AG08396 (cell line): ENCODE data around the gene LMF1.
"Not testable (repeated sequence)": the region's sequence is repeated elsewhere in the genome, so short reads cannot be mapped to it uniquely, and the experiment has no call there.

ENCODE experiments used
- DNase-seq: peaks from one replicate; pipeline ENCODE4 v3.0.0; 2012; ENCODE audit warnings: low spot score, mixed read lengths

LMF1 gene

DNA sequence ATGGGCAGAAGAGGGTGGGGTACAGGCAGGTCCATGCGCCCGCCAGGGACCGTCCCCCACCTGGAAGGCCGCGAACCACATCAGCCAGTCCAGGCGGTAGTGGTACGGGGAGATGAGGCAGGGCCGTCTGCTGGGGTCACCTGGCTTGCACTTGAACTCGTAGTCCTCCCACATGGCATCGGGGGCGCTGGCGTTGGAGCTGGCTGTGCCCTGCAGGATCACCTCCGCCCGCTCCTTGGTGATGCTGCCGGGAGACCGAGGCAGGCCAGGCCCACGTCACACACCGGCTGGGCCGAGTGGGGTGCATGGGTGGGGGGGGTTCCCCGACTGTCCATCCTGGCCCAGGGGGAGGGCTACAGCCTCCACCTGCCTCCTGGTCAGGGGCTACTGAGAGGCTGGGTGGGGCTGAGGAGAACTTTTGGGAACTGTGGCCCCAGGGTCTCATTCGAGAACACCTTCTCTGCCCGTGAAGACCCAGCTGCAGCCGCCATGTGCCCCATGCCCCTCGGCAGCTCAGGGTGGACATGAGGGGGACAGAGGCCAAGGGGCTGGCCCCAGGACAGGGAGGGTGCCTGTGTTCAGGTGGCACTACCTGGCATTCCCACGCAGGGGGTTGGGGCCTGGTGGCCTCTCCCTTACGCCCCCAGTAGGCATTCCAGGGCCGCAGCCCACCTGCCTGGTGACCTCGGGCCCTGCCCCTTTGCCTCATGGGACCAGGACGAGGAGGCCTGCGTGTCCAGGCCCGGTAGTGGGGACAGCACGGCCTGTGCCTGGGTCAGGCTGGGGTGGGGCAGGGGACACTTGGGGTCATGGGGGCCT is 100.8 kb downstream of the LMF1 start:
- DNase-seq: no peak

DNA sequence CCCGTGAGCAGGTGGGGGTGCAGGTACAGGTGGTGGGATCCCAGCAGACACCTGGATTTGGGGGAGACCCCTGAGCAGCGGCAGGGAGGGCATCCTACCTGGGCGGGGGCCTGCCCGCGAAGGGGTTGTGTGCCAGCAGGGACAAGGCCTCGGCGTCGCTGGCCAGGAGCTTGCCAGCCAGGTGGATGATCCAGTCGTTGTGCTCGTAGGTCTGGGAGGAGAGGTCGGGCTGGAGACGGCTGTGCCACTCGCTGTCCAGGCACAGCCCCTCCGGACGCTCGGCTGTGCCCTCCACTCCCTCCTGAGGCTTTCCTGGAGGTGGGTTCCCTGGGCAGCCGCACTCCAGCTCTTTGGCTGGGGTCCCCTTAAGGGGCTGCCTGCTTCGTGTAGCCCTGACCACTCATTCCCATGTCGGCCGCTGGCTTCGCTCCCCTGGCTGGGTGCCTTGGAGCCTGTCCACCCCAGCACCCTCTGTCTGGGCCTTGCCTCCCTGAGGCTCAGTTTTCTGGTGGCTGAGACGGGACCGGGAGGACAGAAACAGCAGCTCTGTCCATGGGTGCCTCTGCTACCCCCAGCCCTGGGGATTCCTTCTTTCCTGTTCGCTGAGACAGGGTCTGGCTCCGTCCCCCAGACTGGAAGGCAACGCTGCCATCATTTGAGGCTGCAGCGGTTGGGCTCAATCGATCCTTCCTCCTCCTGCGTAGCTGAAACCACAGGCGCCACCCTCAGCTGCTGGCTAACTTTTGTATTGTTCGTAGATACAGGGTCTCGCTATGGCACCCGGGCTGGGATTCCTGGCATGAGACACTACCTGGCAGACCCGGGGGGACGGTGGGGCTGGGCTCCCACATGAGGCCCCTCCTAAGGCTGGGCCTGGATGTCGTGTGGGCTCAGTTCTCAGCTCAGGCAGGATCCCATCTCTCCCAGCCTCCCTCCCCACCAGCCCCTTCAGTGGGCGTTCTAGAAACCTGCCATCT is 101.7 kb downstream of the LMF1 start:
- DNase-seq: no peak

DNA sequence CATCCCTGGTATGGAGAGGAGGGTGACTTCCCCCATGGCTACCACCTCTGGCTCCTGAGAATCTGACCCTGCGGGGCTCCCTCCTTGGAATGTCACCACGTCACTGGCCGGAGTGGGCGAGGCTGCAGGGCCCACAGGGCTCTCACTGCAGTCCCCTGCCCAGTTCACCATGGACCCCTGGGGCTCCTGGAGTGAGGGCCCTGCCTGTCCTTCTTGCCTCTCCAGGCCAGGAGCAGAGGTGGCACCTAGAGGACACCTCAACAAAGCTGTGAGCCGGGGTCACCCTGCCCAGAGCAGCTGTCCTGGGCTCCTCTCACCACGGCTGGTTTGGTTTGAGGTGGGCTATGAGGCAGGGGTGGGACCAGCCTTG is 102.4 kb downstream of the LMF1 start:
- no peak for DNase-seq

DNA sequence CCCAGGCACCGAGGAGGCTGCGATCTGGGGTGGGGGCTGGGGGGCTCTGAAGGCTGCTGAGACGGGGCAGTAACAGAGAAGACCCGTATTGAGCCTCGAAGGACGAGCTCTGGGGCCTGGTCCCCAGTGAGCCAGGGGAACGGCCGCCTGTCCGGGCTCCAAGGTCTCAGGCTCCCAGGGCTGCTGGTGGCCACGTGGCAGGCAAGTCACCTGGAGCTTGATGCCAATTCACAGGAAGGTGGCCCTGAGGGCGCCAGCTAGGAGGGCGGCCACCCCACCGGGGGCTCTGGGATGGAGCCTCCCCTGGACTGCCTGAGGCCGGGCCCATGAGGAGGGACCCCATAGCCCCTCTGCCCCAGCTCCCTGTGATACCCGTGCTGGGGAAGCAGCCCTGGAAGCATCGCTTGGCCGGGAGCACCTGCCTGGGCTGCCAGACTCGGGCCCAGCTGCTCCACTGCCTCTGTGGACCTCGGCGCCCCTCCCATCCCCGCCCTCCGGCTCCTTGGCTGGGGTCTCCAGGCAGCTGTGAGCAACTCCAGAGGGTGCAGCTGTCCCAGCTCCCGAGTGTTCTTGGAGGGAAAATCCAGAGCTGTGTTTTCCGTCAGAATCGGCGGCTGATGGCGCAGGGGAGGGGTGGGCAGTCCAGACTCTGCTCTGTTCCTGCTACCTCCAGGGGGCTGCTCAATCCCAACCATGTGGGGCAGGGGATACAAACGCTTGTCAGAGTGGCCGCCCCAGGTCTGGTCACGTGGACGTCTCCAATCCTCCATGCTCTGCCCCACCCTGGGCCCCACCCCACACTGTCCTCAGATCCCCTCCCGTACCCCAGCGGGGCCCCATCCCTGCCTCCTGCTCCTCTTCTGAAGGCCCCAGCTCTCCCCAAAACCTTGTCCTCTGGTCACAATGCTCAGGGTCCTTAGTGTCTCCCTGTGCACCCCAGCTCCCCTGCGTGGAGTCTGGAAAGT is 103.1 kb downstream of the LMF1 start:
- no peak for DNase-seq

DNA sequence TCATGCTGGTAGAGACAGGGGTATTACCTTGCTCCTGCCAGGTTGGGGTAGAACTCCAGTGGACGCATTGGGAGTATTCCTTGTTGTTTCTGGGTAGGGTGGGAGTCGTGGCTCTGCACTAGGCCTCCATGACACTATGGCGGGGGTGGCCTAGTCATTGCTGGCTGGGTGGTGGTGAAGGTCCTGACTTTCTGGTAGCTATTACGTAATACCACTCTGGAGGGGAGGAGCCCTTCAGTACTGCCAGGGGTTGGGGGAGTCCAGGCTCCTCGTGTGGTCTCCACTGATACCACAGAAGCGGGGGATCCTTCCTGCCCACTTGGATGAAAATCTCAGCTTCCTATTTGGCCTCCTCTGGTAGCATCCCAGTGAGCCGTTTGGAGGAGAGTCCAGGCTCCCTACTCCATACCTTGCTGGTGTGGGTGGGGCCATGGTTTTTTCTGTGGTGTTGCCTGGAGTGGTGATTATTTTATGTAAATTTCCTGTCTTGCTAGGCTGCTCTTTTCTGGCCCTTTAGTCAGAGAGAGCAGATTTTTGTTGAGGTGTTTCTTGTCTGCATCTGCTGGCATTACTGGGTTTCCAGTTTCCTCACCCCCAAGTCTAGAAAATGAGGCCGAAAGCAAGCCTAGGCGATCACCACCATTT is 104.4 kb downstream of the LMF1 start:
- DNase-seq: no peak

DNA sequence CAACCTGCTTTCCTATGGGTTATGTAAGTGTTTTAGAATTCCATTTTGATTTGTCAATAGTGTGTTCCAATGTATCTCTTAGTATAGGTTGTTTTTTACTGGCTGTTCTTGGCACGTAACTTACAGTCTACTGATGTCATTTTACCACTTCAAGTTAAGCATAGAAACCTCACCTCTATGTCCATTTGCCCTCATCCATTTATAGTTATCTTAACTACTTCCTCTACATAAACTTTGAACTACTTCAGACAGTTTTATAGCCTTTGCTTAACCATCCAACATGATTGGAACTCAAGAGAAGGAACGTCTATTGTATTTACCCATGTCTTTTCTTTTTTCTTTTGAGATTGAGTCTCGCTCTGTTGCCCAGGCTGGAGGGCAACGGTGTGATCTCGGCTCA is 105.8 kb downstream of the LMF1 start:
- no peak for DNase-seq

DNA sequence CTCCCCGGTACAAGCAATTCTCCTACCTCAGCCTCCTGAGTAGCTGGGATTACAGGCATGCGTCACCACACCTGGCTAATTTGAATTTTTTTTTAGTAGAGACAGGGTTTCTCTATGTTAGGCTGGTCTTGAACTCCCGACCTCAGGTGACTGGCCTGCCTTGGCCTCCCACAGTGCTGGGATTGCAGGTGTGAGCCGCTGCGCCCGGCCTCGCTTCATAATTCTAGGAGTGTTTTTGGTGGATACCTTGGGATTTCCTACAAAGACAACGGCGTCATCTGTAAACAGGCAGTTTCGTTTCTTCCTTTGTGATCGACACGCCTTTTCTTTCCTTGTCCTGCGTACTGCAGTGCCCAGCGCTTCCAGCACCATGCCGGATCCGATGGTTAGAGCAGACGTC is 109.3 kb downstream of the LMF1 start:
- DNase-seq: no peak

DNA sequence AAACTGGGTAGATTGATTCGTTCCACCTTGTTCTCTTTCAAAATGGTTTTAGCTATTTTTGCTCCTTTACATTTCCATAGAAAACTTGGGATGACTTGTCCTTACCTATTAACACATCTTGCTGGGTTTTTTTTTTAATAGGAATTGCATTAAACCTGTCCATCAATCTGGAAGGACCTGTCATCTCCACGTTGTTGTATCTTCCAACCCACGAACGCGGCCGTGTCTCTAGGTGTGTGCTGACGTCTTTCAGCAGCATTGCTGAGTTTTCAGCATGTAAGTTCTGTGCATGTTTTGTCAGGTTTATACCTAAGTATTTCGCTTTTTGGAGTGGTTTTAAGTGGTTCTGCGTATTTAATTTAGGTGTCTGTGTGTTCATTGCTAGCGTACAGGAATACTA is 109.9 kb downstream of the LMF1 start:
- no peak for DNase-seq

DNA sequence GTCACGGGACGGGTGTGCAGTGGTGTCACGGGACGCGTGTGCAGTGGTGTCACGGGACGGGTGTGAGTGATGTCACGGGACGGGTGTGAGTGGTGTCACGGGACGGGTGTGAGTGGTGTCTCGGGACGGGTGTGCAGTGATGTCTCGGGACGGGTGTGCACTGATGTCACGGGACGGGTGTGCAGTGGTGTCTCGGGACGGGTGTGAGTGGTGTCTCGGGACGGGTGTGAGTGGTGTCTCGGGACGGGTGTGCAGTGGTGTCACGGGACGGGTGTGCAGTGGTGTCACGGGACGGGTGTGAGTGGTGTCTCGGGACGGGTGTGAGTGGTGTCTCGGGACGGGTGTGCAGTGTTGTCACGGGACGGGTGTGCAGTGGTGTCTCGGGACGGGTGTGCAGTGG is 111.8 kb downstream of the LMF1 start:
- DNase-seq: not testable (repeated sequence)

DNA sequence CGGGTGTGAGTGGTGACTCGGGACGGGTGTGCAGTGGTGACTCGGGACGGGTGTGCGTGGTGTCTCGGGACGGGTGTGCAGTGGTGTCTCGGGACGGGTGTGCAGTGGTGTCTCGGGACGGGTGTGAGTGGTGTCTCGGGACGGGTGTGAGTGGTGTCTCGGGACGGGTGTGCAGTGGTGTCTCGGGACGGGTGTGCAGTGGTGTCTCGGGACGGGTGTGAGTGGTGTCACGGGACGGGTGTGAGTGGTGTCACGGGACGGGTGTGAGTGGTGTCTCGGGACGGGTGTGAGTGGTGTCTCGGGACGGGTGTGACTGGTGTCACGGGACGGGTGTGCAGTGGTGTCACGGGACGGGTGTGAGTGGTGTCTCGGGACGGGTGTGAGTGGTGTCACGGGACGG is 112.3 kb downstream of the LMF1 start:
- not testable (repeated sequence) for DNase-seq

DNA sequence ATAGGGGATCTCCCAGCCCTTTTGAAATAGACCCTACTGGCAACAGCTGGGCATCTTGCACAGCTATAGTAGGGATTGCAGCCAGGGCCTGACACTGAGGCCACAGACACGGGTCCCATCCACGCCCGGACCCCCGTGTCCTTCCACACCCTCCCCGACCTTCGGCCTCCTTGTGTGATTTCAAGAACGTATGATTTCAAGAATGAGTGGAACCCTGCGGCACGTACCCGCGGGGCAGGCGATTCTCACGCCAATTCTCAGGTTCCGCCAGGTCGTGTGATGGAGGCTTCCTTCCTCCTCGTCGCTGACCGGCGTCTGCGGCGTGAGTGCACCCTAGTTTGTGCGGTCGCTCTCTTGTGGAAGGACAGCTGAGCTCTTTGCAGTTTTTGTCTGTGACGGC is 114.0 kb downstream of the LMF1 start:
- DNase-seq: no peak

DNA sequence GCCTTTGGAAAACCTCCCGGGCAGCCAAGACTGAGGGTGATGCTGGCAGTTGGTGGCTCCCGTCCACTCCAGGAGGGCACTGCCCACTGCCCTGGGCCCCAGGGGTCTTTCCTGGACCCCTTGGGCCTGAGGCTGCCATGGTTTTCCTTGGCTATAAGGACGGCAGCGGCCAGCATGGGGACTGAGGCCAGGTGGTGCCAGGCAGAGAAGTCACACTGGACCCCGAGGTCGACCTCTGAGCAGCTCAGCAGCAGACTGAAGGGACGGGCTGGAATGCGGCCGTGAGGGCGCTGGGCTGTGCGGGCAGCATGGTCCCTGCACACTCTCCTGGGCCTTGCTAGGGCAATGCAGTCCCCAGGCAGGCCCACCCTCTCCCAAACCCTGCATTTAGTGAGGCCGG is 114.7 kb downstream of the LMF1 start:
- DNase-seq: no peak

DNA sequence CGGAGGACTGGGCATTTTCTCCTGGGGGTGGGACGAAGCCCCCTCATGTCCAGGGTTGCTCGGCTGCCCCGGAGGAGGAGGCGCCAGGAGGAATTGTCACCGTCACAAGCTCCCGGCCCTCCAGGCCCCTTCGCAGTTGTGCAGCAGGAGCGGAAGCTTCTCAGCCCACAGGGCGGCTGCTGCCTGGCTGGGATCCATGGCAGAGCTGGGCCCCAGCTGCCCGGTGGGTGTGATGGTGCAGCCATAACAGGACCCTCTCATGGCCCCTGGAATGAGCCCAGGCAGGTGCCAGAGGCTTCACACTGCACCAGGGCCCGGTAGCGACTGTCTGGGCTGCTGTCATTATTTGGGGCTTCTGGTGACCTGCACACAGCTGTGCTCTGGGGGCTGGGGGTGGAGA is 115.3 kb downstream of the LMF1 start:
- no peak for DNase-seq

DNA sequence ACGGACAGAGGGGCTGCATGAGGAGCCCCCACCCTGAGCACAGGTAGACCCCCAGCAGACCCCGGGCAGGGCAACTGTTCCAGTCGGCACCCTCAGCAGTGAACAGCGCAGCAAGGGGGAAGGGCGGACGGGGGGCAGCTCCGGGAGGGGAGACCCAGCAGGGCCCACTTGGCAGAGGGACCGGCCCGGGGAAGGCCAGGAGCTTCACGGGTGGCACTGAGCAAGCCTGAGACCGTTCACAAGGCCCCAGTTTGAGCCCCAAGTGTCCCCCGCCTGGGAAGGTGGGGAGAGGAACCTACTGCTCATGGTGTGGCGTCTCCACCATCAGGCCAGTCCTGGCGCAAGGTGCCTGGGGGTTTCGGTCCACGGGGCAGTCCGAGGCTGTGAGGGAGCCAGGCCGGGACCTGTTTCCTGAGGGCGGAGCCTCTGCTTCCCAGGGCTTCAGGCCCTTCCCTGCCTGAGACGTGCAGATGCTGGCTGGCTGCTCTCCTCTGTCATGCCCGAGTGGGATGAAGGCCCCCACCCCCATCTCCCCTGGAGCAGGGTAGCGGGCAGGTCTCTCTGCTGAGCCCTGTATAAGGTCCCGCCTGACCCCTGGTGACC is 115.9 kb downstream of the LMF1 start:
- no peak for DNase-seq

DNA sequence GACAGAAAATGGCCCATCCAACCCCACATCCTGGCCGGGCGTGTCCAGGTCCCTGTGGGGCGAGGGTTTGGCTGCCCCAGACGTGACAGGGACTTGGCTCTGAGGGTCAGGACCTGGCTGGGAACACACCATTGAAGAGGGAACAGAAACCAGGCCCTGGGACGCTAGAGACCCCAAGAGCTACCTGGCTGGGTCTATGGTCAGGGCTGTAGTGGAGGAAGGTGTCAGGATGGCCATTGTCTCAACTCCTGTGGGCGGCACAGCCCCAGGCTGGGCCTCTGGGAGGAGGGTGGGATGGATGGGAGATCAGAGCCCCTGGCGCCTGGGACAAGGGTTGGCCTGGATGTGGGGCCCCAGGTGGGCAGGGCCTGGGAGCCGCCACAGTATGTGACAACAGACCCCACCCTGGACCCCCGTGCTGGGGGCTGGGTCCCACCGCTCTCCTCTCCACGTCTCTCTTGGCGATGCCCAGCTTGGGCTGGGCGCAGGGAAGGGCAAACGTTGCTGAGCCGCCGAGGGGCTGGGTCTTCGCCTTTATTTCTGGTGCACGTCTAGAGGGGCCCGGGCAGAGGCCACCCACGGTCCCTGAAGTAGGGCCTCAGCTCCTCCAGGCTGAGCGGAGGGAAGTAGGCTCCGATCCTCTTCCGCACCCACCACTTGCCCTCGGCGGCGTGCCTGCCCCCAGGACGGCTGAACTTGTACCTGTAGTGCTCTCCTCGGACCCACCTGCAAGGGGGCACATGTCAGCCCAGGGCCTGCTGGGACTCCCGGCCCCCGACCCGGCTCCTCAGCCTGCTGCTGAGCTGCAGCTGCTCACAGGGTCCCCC is 116.6 kb downstream of the LMF1 start:
- no peak for DNase-seq

DNA sequence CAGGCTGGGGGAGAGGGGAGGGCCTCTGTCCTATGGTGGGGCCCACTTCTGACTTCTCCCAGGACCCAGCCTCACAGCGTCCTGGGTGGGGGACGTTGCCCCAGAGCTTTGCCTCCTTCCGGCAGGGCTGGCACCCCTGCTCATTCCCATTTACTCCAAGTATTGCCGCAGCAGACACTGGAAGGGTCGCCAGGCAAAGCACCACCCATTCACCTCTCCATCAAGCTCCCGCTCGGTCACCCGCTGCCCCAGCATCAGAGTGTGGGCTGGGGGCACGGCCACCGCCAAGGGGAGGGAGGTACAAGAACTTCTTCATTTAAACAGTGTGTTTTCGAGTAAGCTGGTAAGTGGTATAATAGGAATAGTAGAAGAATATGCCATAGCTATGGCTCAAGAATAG is 117.5 kb downstream of the LMF1 start:
- no peak for DNase-seq

DNA sequence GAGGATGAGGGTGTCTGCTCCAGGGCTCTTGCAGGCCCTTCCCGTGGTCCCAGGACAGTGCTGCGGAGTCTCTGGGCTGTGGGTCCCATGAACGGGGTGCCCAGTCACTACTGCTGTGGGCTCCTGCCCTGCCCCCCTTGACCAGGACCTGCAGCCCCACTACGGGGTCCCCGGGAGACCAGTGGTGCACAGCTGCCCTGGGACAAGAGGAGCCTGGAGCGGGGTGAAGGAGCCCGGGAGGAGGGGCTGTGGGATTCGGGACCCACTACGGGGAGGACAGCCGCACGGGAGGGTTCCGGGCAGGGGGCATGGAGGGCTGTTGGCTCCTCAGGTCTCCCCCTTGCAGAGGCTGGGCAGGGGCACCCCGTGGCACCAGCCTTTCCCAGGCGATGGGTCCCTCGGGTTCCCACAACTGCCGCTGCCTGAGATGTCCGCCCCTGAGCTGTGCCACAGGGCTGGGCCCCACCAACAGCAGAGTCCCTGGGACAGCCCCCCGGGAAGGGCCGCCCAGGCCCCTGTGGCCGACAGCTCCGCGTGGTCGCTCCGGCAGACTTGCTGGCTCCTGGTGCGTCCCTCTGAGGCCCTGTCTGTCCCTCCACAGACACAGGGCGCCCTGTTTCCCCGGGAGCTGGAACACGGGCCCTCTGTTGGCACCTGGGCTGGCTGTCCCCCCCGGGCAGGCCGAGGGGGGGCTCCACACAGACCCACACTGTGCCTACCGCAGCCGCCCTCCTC is 118.2 kb downstream of the LMF1 start:
- no peak for DNase-seq

DNA sequence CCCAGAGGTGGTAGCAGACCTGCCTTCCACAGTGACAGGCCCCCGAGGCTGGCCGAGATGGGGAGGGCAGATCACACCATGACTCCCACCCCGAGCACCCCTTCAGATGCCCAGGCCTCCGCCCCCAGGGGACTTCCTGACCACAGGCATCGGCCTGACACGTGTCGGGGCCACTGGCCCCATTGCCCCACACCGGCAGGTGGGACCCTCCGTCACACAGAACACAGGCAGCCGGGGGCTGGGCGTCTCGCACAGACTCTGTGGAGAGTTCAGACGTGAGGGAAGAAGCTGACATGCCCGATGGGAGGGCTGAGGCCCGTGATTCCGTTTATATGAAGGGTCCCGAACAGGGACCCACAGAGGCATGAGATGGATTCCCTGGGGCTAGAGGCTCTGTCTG is 118.9 kb downstream of the LMF1 start:
- DNase-seq: no peak

DNA sequence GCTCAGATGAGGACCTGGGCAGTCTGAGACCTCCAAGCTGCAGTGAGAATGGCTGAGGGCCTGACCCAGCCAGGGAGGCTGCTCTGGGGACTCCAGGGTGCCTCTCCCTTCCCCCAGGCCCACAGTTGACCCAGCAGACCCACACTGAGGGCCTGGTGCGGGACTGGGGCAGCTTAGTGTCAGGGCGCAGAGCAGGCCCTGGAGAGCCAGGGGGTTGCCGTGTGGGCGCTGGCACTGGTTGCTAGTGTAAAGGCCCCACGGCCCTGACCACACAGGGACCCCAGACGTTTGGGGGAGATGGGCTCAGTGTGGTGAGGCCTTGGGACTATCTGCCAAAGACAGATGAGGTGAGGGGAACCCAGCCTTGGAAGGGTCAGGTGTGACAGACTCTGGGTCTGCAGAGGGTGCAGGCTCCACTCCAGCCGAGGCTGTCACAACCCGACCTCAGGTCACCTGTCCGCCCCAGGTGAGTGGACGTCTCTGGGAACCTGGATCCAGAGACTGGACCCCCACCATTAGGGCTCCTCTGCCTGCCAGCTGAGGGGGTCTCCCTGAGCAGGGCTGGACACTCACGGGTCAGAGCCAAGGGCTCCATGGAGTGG is 119.5 kb downstream of the LMF1 start:
- DNase-seq: no peak
